Cardiac muscle cell (in vitro differentiated cells and primary cell): ENCODE measurements around the gene MTOR. TPM values are rescaled to one million over a fixed set of nuclear protein-coding genes. Genes with fewer than 3 reads are reported as not detected.
"Not testable (repeated sequence)": the region's sequence is repeated elsewhere in the genome, so short reads cannot be mapped to it uniquely, and the experiment has no call there.

Experiments used
- DNase-seq, 2 donors: peaks; one replicate each; pipeline versions ENCODE4 v3.0.0 to v3.0.0-alpha.2; 2010 to 2017; ENCODE audit warnings: low read depth in 1 of 2, low spot score in 1 of 2
- H3K27ac ChIP-seq: fragments of 200-600 bp; sonication (generic); 2 replicates; pipeline ENCODE4 v1.5.1; 2016
- H3K27me3 ChIP-seq: fragments of 200-600 bp; sonication (generic); 2 replicates; pipeline ENCODE4 v1.6.0; 2016; ENCODE audit warnings: control low read depth
- H3K36me3 ChIP-seq: fragments of 200-600 bp; sonication (generic); 2 replicates; pipeline ENCODE4 v1.5.1; 2016; ENCODE audit warnings: control low read depth
- H3K4me1 ChIP-seq: fragments of 200-600 bp; sonication (generic); 2 replicates; pipeline ENCODE4 v1.8.1; 2017; ENCODE audit warnings: low read depth, mild to moderate bottlenecking, mixed run types
- H3K4me3 ChIP-seq: fragments of 200-600 bp; sonication (generic); 2 replicates; pipeline ENCODE4 v1.5.1; 2016; ENCODE audit warnings: mild to moderate bottlenecking
- H3K9me3 ChIP-seq: fragments of 200-600 bp; sonication (generic); 2 replicates; pipeline ENCODE4 v1.5.1; 2017; ENCODE audit warnings: low read depth, mild to moderate bottlenecking, control low read depth
- CTCF ChIP-seq: IDR thresholded peaks from 2 replicates; pipeline ENCODE4 v1.5.1; 2012; ENCODE audit warnings: low read depth, mild to moderate bottlenecking, low read length
- polyA plus RNA-seq: library from polyadenylated mRNA; unstranded; fragments of >200 nt; fragmentation: Nextera tagmentation; extraction: Ambion mirVana; gene quantifications from 2 replicates; pipeline ENCODE4 v1.2.1, GENCODE V29; 2016
- total RNA-seq: library from RNA; depleted of rRNA; stranded (reverse); fragments of >200 nt; gene quantifications from 2 replicates; pipeline ENCODE4 v1.2.3, GENCODE V29; 2016

MTOR gene
- total and polyA plus RNA-seq, 2 experiments from 2014 or later: 21.5 to 45.7 TPM

- no peaks in the 10 kb centered on the region for H3K27me3 ChIP-seq
- H3K4me3 ChIP-seq: no peak overlapping the region
- H3K27ac ChIP-seq: no peak overlapping the region
- H3K36me3 ChIP-seq: peaks cover 38% of the 10 kb centered on the region
- no peak for TF ChIP-seq CTCF
- no peaks in the 10 kb centered on the region for H3K9me3 ChIP-seq
- DNase-seq: no peak
- H3K4me1 ChIP-seq: no peaks in the 10 kb centered on the region
Measured at GRCh38 chr1:11114966-11115365, 147.4 kb downstream of the MTOR start.

GRCh38 chr1:11109047-11109760, 153.1 kb downstream of the MTOR start:
- Histone ChIP-seq H3K36me3 (peaks cover 49% of the 10 kb centered on the region), H3K4me3 (no peak overlapping the region), H3K27ac (peak overlapping the region; percentile 71), H3K27me3 (no peaks in the 10 kb centered on the region), H3K9me3 (no peaks in the 10 kb centered on the region), H3K4me1 (no peaks in the 10 kb centered on the region)
- DNase-seq: no peak
- TF ChIP-seq CTCF: no peak

GRCh38 chr1:11107599-11107998, 154.8 kb downstream of the MTOR start:
- H3K36me3 ChIP-seq: peaks cover 39% of the 10 kb centered on the region
- no peak for TF ChIP-seq CTCF
- no peaks in the 10 kb centered on the region for H3K27me3 ChIP-seq
- H3K4me3 ChIP-seq: no peak overlapping the region
- H3K9me3 ChIP-seq: no peaks in the 10 kb centered on the region
- no peak overlapping the region for H3K27ac ChIP-seq
- H3K4me1 ChIP-seq: no peaks in the 10 kb centered on the region
- DNase-seq: no peak

- no peak overlapping the region for H3K4me3 ChIP-seq
- TF ChIP-seq CTCF: no peak
- DNase-seq: no peak
- H3K4me1 ChIP-seq: no peaks in the 10 kb centered on the region
- H3K27me3 ChIP-seq: no peaks in the 10 kb centered on the region
- no peak overlapping the region for H3K27ac ChIP-seq
- no peaks in the 10 kb centered on the region for H3K9me3 ChIP-seq
- peaks cover 26% of the 10 kb centered on the region for H3K36me3 ChIP-seq
Measured at GRCh38 chr1:11105586-11105985, 156.8 kb downstream of the MTOR start.

GRCh38 chr1:11101347-11101746, 161.0 kb downstream of the MTOR start:
- no peak overlapping the region for H3K4me3 ChIP-seq
- no peak for TF ChIP-seq CTCF
- H3K9me3 ChIP-seq: no peaks in the 10 kb centered on the region

GRCh38 chr1:11100806-11101205, 161.5 kb downstream of the MTOR start:
- H3K9me3 ChIP-seq, H3K4me3 ChIP-seq, H3K4me1 ChIP-seq, H3K27ac ChIP-seq, H3K27me3 ChIP-seq, DNase-seq: not testable (repeated sequence)
- peaks cover 15% of the 10 kb centered on the region for H3K36me3 ChIP-seq

More at GRCh38 chr1:11101347-11101746, 161.0 kb downstream of the MTOR start:
- Histone ChIP-seq H3K36me3 (peaks cover 21% of the 10 kb centered on the region), H3K4me1 (peaks cover 9% of the 10 kb centered on the region), H3K27ac (peak overlapping the region; percentile 30), H3K27me3 (no peaks in the 10 kb centered on the region)
- DNase-seq: no peak
